Renal cortex interstitium (tissue), 11 donors: Measurements from ENCODE around the gene LMO2. TPM values are rescaled to one million over a fixed set of nuclear protein-coding genes. Genes with fewer than 3 reads are reported as not detected.
"Not testable (repeated sequence)": the region's sequence is repeated elsewhere in the genome, so short reads cannot be mapped to it uniquely, and the experiment has no call there.

Experiments
- DNase-seq, 11 donors: peaks; one replicate each; pipeline ENCODE4 v3.0.0-alpha.2; 2013; ENCODE audit warnings: low read depth in 9 of 11, low spot score in 4 of 11; ENCODE audit errors: extremely low read depth in 1 of 11
- polyA plus RNA-seq, 3 donors: library from polyadenylated mRNA; unstranded; fragments of 120-200 nt; gene quantifications; one replicate each; pipeline ENCODE4 v1.2.1, GENCODE V29; 2013; ENCODE audit not compliant: insufficient read length in 3 of 3

Gene LMO2
- polyA plus RNA-seq, 3 donors = 21.3 to 32.4 (median 31.2) TPM

GRCh38 chr11:33924341-33924740 lies 32.5 kb upstream of the LMO2 start:
- DNase-seq = no peak

GRCh38 chr11:33923626-33924025 lies 31.8 kb upstream of the LMO2 start:
- no peak for DNase-seq

- no peak for DNase-seq
These were observed 29.1 kb upstream of the LMO2 start for GRCh38 chr11:33920838-33921613.

- no peak for DNase-seq
These were observed 27.8 kb upstream of the LMO2 start for GRCh38 chr11:33919645-33920044.

- not testable (repeated sequence) for DNase-seq
These were observed 25.5 kb upstream of the LMO2 start for GRCh38 chr11:33917402-33917801.

- no peak for DNase-seq
These were observed 24.9 kb upstream of the LMO2 start for GRCh38 chr11:33916736-33917135.

- DNase-seq = no peak
These were observed 23.6 kb upstream of the LMO2 start for GRCh38 chr11:33915526-33915925.

- no peak for DNase-seq
These were observed 22.1 kb upstream of the LMO2 start for GRCh38 chr11:33913991-33914390.

- DNase-seq = no peak
These were observed 20.8 kb upstream of the LMO2 start for GRCh38 chr11:33912405-33913361.

- no peak for DNase-seq
These were observed 19.1 kb upstream of the LMO2 start for GRCh38 chr11:33910958-33911339.

GRCh38 chr11:33910296-33910957 lies 18.6 kb upstream of the LMO2 start:
- DNase-seq = no peak

GRCh38 chr11:33909552-33909951 lies 17.7 kb upstream of the LMO2 start:
- no peak for DNase-seq

GRCh38 chr11:33909150-33909549 lies 17.3 kb upstream of the LMO2 start:
- no peak for DNase-seq

- no peak for DNase-seq
These were observed 15.5 kb upstream of the LMO2 start for GRCh38 chr11:33907421-33907820.

- no peak for DNase-seq
These were observed 14.8 kb upstream of the LMO2 start for GRCh38 chr11:33906484-33907186.

- DNase-seq = no peak
These were observed 12.2 kb upstream of the LMO2 start for GRCh38 chr11:33904102-33904501.

- DNase-seq = no peak
These were observed 8.4 kb upstream of the LMO2 start for GRCh38 chr11:33900159-33900840.

GRCh38 chr11:33899400-33900037 lies 7.6 kb upstream of the LMO2 start:
- DNase-seq = peak in 1 of 11 donors; percentile 37
